Liver (tissue), 9 donors: ENCODE data around the gene ETV6. TPM values are rescaled to one million over a fixed set of nuclear protein-coding genes. Genes with fewer than 3 reads are reported as not detected.

Experiments used
- DNase-seq: peaks from one replicate; pipeline ENCODE4 v3.0.0-alpha.2; 2017; ENCODE audit warnings: low spot score
- H3K27ac ChIP-seq, 2 donors: one replicate each; pipeline ENCODE4 v1.7.0; 2013; ENCODE audit warnings: inconsistent platforms in 2 of 2, low read length in 2 of 2, control low read depth in 1 of 2, low read depth in 1 of 2, mild to moderate bottlenecking in 1 of 2
- H3K27me3 ChIP-seq, 4 donors: one replicate each; pipeline versions ENCODE4 v1.6.1 to v1.7.0; 2013; ENCODE audit warnings: low read length in 3 of 4, inconsistent platforms in 1 of 4, mild to moderate bottlenecking in 1 of 4, moderate library complexity in 1 of 4; ENCODE audit not compliant: control insufficient read depth in 4 of 4, insufficient read depth in 4 of 4
- H3K36me3 ChIP-seq, 4 donors: one replicate each; pipeline versions ENCODE4 v1.6.1 to v1.7.0; 2013; ENCODE audit warnings: low read length in 3 of 4, mild to moderate bottlenecking in 3 of 4, low read depth in 1 of 4, moderate library complexity in 1 of 4; ENCODE audit not compliant: control insufficient read depth in 4 of 4, insufficient read depth in 3 of 4
- H3K4me1 ChIP-seq, 4 donors: one replicate each; pipeline versions ENCODE4 v1.6.1 to v1.7.0; 2013; ENCODE audit warnings: low read length in 3 of 4, mild to moderate bottlenecking in 3 of 4, moderate library complexity in 1 of 4; ENCODE audit not compliant: control insufficient read depth in 4 of 4, insufficient read depth in 4 of 4
- H3K4me3 ChIP-seq, 3 donors: one replicate each; pipeline versions ENCODE4 v1.6.1 to v1.7.0; 2013; ENCODE audit warnings: low read length in 3 of 3, control low read depth in 1 of 3, low read depth in 1 of 3, mild to moderate bottlenecking in 1 of 3
- H3K9ac ChIP-seq, 2 donors: one replicate each; pipeline ENCODE4 v1.7.0; 2013; ENCODE audit warnings: low read length in 2 of 2, mild to moderate bottlenecking in 2 of 2, moderate library complexity in 2 of 2, control low read depth in 1 of 2, low read depth in 1 of 2
- H3K9me3 ChIP-seq, 4 donors: one replicate each; pipeline versions ENCODE4 v1.6.1 to v1.7.0; 2013; ENCODE audit warnings: low read length in 3 of 4; ENCODE audit not compliant: control insufficient read depth in 4 of 4
- ATF3 ChIP-seq: IDR thresholded peaks from 2 replicates; pipeline ENCODE4 v1.6.1; 2016; ENCODE audit warnings: antibody characterized with exemption
- CTCF ChIP-seq: fragments of 150-350 bp; IDR thresholded peaks from 2 replicates; pipeline ENCODE4 v1.5.1; 2017; ENCODE audit warnings: improper control_type of control experiment, low read depth, low read length; ENCODE audit not compliant: missing input control
- EGR1 ChIP-seq, 2 donors: IDR thresholded peaks; 2 replicates each; pipeline ENCODE4 v1.6.1; 2016 to 2018; ENCODE audit warnings: antibody characterized with exemption in 2 of 2, low read depth in 2 of 2
- FOXA1 ChIP-seq: IDR thresholded peaks from 2 replicates; pipeline ENCODE4 v1.6.1; 2016; ENCODE audit warnings: antibody characterized with exemption
- FOXA2 ChIP-seq: IDR thresholded peaks from 2 replicates; pipeline ENCODE4 v1.6.1; 2016; ENCODE audit warnings: antibody characterized with exemption
- GABPA ChIP-seq, 2 donors: IDR thresholded peaks in 1 of 2; conservative IDR thresholded peaks in 1 of 2; 2 replicates each; pipeline ENCODE4 v1.6.1; 2016; ENCODE audit warnings: antibody characterized with exemption in 2 of 2, mild to moderate bottlenecking in 1 of 2, moderate library complexity in 1 of 2
- HNF4G ChIP-seq: IDR thresholded peaks from 2 replicates; pipeline ENCODE4 v1.6.1; 2016; ENCODE audit warnings: antibody characterized with exemption
- JUND ChIP-seq, 2 donors: IDR thresholded peaks; 2 replicates each; pipeline ENCODE4 v1.6.1; 2016; ENCODE audit warnings: antibody characterized with exemption in 2 of 2
- MAX ChIP-seq: IDR thresholded peaks from 2 replicates; pipeline ENCODE4 v1.6.1; 2016; ENCODE audit warnings: antibody characterized with exemption
- RAD21 ChIP-seq, 2 donors: IDR thresholded peaks; 2 replicates each; pipeline ENCODE4 v1.6.1; 2016; ENCODE audit warnings: antibody characterized with exemption in 2 of 2, mild to moderate bottlenecking in 2 of 2
- REST ChIP-seq: IDR thresholded peaks from 2 replicates; pipeline ENCODE4 v1.6.1; 2016; ENCODE audit warnings: antibody characterized with exemption, mild to moderate bottlenecking
- RXRA ChIP-seq, 2 donors: IDR thresholded peaks; 2 replicates each; pipeline ENCODE4 v1.6.1; 2017 to 2018; ENCODE audit warnings: antibody characterized with exemption in 2 of 2, mild to moderate bottlenecking in 1 of 2
- SP1 ChIP-seq: IDR thresholded peaks from 2 replicates; pipeline ENCODE4 v1.6.1; 2018; ENCODE audit warnings: antibody characterized with exemption, mild to moderate bottlenecking
- YY1 ChIP-seq: IDR thresholded peaks from 2 replicates; pipeline ENCODE4 v1.6.1; 2016; ENCODE audit warnings: antibody characterized with exemption, mild to moderate bottlenecking
- ZBTB33 ChIP-seq: IDR thresholded peaks from 2 replicates; pipeline ENCODE4 v1.6.1; 2016; ENCODE audit warnings: antibody characterized with exemption
- WGBS: extraction: QIAGEN DNeasy Blood & Tissue Kit; methylation state at CpG from one replicate; pipeline ENCODE4 v1.1.7; 2013; 5-methylcytosine and 5-hydroxymethylcytosine counted together
- polyA plus RNA-seq, 2 donors: library from polyadenylated mRNA; stranded (reverse) in 1 of 2; unstranded in 1 of 2; fragments of 200-250 nt in 1 of 2; fragments of >200 nt in 1 of 2; fragmentation: Nextera tagmentation in 1 of 2; extraction: Ambion mirVana in 1 of 2; gene quantifications; one replicate each; pipeline versions ENCODE4 v1.2.1 to v1.2.3, GENCODE V29; 2013 to 2015
- total RNA-seq, 2 donors: library from RNA; depleted of rRNA; stranded (reverse); fragments of >200 nt; gene quantifications; one replicate each; pipeline ENCODE4 v1.2.3, GENCODE V29; 2014
- donor health status: healthy.
- donor health status: healthy.
- donor health status: healthy.
- donor health status: healthy.
- donor health status: healthy.

The ETV6 gene
- total and polyA plus RNA-seq, 4 donors, result 2.0 to 6.2 (median 3.5) TPM

GRCh38 chr12:11805043-11805442 lies 155.6 kb downstream of the ETV6 start:
- Histone ChIP-seq H3K4me3 (no peak overlapping the region), H3K36me3 (no peaks in the 10 kb centered on the region), H3K9me3 (no peaks in the 10 kb centered on the region), H3K27me3 (no peaks in the 10 kb centered on the region), H3K9ac (no peak overlapping the region), H3K27ac (no peak overlapping the region), H3K4me1 (no peaks in the 10 kb centered on the region)
- DNase-seq, result no peak
- TF ChIP-seq HNF4G (no peak), RAD21 (IDR thresholded peaks at IDR 0.05) (no peak), MAX (no peak), GABPA (IDR thresholded peaks at IDR 0.05 in 1 of 2, conservative IDR thresholded peaks at IDR 0.05 in 1 of 2) (no peak), JUND (IDR thresholded peaks at IDR 0.05) (no peak), FOXA1 (no peak), CTCF (no peak), ATF3 (no peak), RXRA (IDR thresholded peaks at IDR 0.05) (no peak), REST (no peak), FOXA2 (no peak), EGR1 (IDR thresholded peaks at IDR 0.05; ENCODE audit: low read depth in 2 of 2) (no peak), YY1 (no peak), SP1 (no peak)
- 83% methylated on average over 3 of the region's 3 CpGs for WGBS

- DNase-seq, result no peak
- WGBS, result 79% methylated on average over 3 of the region's 3 CpGs
- no peaks in the 10 kb centered on the region for H3K36me3 ChIP-seq
- H3K9me3 ChIP-seq, result no peaks in the 10 kb centered on the region
- no peaks in the 10 kb centered on the region for H3K4me1 ChIP-seq
- H3K9ac ChIP-seq, result no peak overlapping the region
- TF ChIP-seq REST (no peak), MAX (no peak), EGR1 (IDR thresholded peaks at IDR 0.05; ENCODE audit: low read depth in 2 of 2) (no peak), ZBTB33 (no peak), FOXA2 (no peak)
- no peak overlapping the region for H3K27ac ChIP-seq
- no peak overlapping the region for H3K4me3 ChIP-seq
- no peaks in the 10 kb centered on the region for H3K27me3 ChIP-seq
Measured at GRCh38 chr12:11805680-11806079, 156.2 kb downstream of the ETV6 start.
